ENCODE results near the gene BFSP1.

BFSP1 gene

GRCh38 chr20:17536944-17537444 lies 5.8 kb upstream of the BFSP1 start:
- Histone ChIP-seq H3K9me3 (ENCODE audit: control insufficient read depth, insufficient read depth, low read depth, low read length) (no peaks in the 10 kb centered on the region), H3K27ac (ENCODE audit: extremely low read depth, low read depth, low read length) (no peak overlapping the region), H3K4me1 (ENCODE audit: control insufficient read depth, insufficient read depth, low read length) (peaks cover 6% of the 10 kb centered on the region), H3K36me3 (ENCODE audit: control insufficient read depth in 2 of 2, insufficient read depth in 1 of 2, low read length in 2 of 2) (no peaks in the 10 kb centered on the region), H3K4me3 (ENCODE audit: low read depth, low read length) (no peak overlapping the region)
- ChIA-PET POLR2A (interaction anchor here (0.8 to 1.5 kb wide), 2 partner anchors 33 to 74 kb away, joined by 4 to 5 read pairs; partner anchors contain the start of gene DSTN), CTCF (interaction anchor here (0.6 to 2.2 kb wide), 21 partner anchors 9 to 714 kb away, joined by 3 to 18 read pairs (median 4); no protein-coding TSS in a partner anchor)
- TF ChIP-seq ZNF600 (tag by site-specific recombination; IDR thresholded peaks at IDR 0.05), result peak; percentile 51; the same call in 1 of the 2 replicates
- TF ChIP-seq ZBTB8A (tag by site-specific recombination; IDR thresholded peaks at IDR 0.05), result 0 out of 2 replicates have a peak, but pooled peaks have one; percentile 33
- TF ChIP-seq ZNF23 (tag by site-specific recombination; IDR thresholded peaks at IDR 0.05; ENCODE audit: borderline replicate concordance), result no peak
- no peak for TF ChIP-seq MZF1 (tag by site-specific recombination; IDR thresholded peaks at IDR 0.05; ENCODE audit: borderline replicate concordance)
- peak; percentile 92 for TF ChIP-seq ZNF692 (tag by site-specific recombination; IDR thresholded peaks at IDR 0.05)
- peak; percentile 98 for TF ChIP-seq ZNF157 (tag by site-specific recombination; IDR thresholded peaks at IDR 0.05)
- TF ChIP-seq HOXC10 (CRISPR knock-in tag; IDR thresholded peaks at IDR 0.05), result no peak
- TF ChIP-seq ZSCAN30 (tag by site-specific recombination; IDR thresholded peaks at IDR 0.05), result peak; percentile 32; the same call in 1 of the 2 replicates
- no peak for TF ChIP-seq ZNF830 (tag by site-specific recombination; IDR thresholded peaks at IDR 0.05; ENCODE audit: low read depth)
- TF ChIP-seq ZNF76 (tag by site-specific recombination; IDR thresholded peaks at IDR 0.05; ENCODE audit: borderline replicate concordance, low read depth), result no peak
- TF ChIP-seq ZNF2 (tag by site-specific recombination; IDR thresholded peaks at IDR 0.05), result no peak
- no peak for TF ChIP-seq ZNF24 (tag by site-specific recombination; IDR thresholded peaks at IDR 0.05)
- no peak for TF ChIP-seq ZNF785 (tag by site-specific recombination; IDR thresholded peaks at IDR 0.05)
- no peak for TF ChIP-seq ZNF423 (tag by site-specific recombination; IDR thresholded peaks at IDR 0.05)
- TF ChIP-seq SP2 (tag by site-specific recombination; IDR thresholded peaks at IDR 0.05), result no peak
- peak; percentile 95 for TF ChIP-seq SETDB1 (IDR thresholded peaks at IDR 0.05; ENCODE audit: insufficient read length, low read length)
- no peak for TF ChIP-seq ZIC2 (tag by site-specific recombination; IDR thresholded peaks at IDR 0.05)
- TF ChIP-seq SP7 (tag by site-specific recombination; IDR thresholded peaks at IDR 0.05), result no peak
- peak; percentile 88 for TF ChIP-seq ZFP69B (tag by site-specific recombination; IDR thresholded peaks at IDR 0.05)
- TF ChIP-seq, protein P1, sequence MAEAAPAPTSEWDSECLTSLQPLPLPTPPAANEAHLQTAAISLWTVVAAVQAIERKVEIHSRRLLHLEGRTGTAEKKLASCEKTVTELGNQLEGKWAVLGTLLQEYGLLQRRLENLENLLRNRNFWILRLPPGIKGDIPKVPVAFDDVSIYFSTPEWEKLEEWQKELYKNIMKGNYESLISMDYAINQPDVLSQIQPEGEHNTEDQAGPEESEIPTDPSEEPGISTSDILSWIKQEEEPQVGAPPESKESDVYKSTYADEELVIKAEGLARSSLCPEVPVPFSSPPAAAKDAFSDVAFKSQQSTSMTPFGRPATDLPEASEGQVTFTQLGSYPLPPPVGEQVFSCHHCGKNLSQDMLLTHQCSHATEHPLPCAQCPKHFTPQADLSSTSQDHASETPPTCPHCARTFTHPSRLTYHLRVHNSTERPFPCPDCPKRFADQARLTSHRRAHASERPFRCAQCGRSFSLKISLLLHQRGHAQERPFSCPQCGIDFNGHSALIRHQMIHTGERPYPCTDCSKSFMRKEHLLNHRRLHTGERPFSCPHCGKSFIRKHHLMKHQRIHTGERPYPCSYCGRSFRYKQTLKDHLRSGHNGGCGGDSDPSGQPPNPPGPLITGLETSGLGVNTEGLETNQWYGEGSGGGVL (tag by site-specific recombination; IDR thresholded peaks at IDR 0.05), result no peak
- TF ChIP-seq ZBTB26 (tag by site-specific recombination; optimal IDR thresholded peaks at IDR 0.05), result no peak
- TF ChIP-seq ZNF791 (tag by site-specific recombination; IDR thresholded peaks at IDR 0.05), result no peak
- peak; percentile 92 for TF ChIP-seq ZNF654 (tag by site-specific recombination; IDR thresholded peaks at IDR 0.05; ENCODE audit: low read depth)
- TF ChIP-seq ZNF112 (tag by site-specific recombination; IDR thresholded peaks at IDR 0.05), result no peak
- peak; percentile 92 for TF ChIP-seq CTCF (tag by site-specific recombination; IDR thresholded peaks at IDR 0.05)
- peak; percentile 25; the same call in 1 of the 2 replicates for TF ChIP-seq PRDM1 (tag by site-specific recombination; IDR thresholded peaks at IDR 0.05)
- TF ChIP-seq ZNF610 (tag by site-specific recombination; IDR thresholded peaks at IDR 0.05; ENCODE audit: borderline replicate concordance), result no peak
- no peak for TF ChIP-seq ZFP41 (tag by site-specific recombination; IDR thresholded peaks at IDR 0.05; ENCODE audit: borderline replicate concordance)
- TF ChIP-seq ZNF366 (tag by site-specific recombination; conservative IDR thresholded peaks at IDR 0.05), result 0 out of 2 replicates have a peak, but pooled peaks have one; percentile 12
- peak; percentile 86; the same call in 1 of the 2 replicates for TF ChIP-seq TRIM28 (IDR thresholded peaks at IDR 0.05; ENCODE audit: borderline replicate concordance, low read length)
- no peak for TF ChIP-seq ZNF558 (tag by site-specific recombination; IDR thresholded peaks at IDR 0.05)
- TF ChIP-seq, protein P2, sequence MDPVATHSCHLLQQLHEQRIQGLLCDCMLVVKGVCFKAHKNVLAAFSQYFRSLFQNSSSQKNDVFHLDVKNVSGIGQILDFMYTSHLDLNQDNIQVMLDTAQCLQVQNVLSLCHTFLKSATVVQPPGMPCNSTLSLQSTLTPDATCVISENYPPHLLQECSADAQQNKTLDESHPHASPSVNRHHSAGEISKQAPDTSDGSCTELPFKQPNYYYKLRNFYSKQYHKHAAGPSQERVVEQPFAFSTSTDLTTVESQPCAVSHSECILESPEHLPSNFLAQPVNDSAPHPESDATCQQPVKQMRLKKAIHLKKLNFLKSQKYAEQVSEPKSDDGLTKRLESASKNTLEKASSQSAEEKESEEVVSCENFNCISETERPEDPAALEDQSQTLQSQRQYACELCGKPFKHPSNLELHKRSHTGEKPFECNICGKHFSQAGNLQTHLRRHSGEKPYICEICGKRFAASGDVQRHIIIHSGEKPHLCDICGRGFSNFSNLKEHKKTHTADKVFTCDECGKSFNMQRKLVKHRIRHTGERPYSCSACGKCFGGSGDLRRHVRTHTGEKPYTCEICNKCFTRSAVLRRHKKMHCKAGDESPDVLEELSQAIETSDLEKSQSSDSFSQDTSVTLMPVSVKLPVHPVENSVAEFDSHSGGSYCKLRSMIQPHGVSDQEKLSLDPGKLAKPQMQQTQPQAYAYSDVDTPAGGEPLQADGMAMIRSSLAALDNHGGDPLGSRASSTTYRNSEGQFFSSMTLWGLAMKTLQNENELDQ (tag by site-specific recombination; IDR thresholded peaks at IDR 0.05; ENCODE audit: low read depth), result no peak
